SK-N-SH treated with all-trans-retinoic acid at 6 μM for 48 hours (cell line): ENCODE results near the gene CUL1.

ENCODE experiments used
- ARNTL ChIP-seq: fragments of 450-650 bp; formaldehyde crosslinking; IDR thresholded peaks from 2 replicates; pipeline ENCODE4 v1.5.0; 2020; ENCODE audit warnings: low read depth, mild to moderate bottlenecking, moderate library complexity, borderline replicate concordance
- GLIS3 ChIP-seq: fragments of 250-450 bp; sonication (Bioruptor Pico); IDR thresholded peaks from 2 replicates; pipeline ENCODE4 v1.5.0; 2020; ENCODE audit warnings: mild to moderate bottlenecking, moderate library complexity
- ISL1 ChIP-seq: fragments of 250-450 bp; sonication (Bioruptor Pico); IDR thresholded peaks from 2 replicates; pipeline ENCODE4 v2.1.2; 2022; ENCODE audit warnings: mild to moderate bottlenecking, moderate library complexity
- ZFP3 ChIP-seq: fragments of 250-450 bp; sonication (Bioruptor Pico); IDR thresholded peaks from 2 replicates; pipeline ENCODE4 v1.5.0; 2020; ENCODE audit warnings: mild to moderate bottlenecking, moderate library complexity
- TF ChIP-seq, protein P1 (sequence below): fragments of 250-450 bp; sonication (Bioruptor Pico); IDR thresholded peaks from 2 replicates; pipeline ENCODE4 v1.5.1; 2020; ENCODE audit warnings: low read depth, mild to moderate bottlenecking, moderate library complexity

DNA sequence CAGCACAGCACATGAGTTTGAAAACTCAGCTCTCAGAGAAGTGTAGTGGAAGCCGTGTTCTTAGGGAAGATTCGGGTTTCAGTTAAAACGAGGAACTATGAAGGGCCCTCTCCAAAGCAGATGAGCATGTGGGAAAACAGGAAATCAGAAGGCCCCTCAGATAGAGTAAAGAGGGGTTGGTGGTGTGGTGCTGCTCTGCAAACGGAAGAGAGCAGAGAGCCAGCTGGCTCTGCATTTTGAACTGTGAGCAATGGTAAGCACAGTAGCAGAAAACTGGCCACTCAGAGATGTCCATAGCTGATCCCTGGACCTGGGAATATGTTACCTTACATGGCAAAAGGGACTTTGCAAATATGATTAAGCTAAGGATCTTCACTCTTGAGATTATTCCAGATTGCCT is 27.9 kb upstream of the CUL1 start:
- TF ChIP-seq, protein P1, sequence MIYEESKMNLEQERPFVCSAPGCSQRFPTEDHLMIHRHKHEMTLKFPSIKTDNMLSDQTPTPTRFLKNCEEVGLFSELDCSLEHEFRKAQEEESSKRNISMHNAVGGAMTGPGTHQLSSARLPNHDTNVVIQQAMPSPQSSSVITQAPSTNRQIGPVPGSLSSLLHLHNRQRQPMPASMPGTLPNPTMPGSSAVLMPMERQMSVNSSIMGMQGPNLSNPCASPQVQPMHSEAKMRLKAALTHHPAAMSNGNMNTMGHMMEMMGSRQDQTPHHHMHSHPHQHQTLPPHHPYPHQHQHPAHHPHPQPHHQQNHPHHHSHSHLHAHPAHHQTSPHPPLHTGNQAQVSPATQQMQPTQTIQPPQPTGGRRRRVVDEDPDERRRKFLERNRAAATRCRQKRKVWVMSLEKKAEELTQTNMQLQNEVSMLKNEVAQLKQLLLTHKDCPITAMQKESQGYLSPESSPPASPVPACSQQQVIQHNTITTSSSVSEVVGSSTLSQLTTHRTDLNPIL (CRISPR knock-in tag) = no peak
- TF ChIP-seq ISL1 = no peak
- no peak for TF ChIP-seq GLIS3 (CRISPR knock-in tag)
- TF ChIP-seq ARNTL = no peak
- no peak for TF ChIP-seq ZFP3 (CRISPR knock-in tag)
